Measurements from ENCODE around the gene ALOX5. TPM values are rescaled to one million over a fixed set of nuclear protein-coding genes. Genes with fewer than 3 reads are reported as not detected.
"Not testable (repeated sequence)": the region's sequence is repeated elsewhere in the genome, so short reads cannot be mapped to it uniquely, and the experiment has no call there.

The ALOX5 gene
- total and polyA plus RNA-seq, 10 of the 15 experiments (the other 5 are each of a cell fraction or from before 2014, with no cell fraction given): 0.43 to 102 (median 34.2) TPM

DNA sequence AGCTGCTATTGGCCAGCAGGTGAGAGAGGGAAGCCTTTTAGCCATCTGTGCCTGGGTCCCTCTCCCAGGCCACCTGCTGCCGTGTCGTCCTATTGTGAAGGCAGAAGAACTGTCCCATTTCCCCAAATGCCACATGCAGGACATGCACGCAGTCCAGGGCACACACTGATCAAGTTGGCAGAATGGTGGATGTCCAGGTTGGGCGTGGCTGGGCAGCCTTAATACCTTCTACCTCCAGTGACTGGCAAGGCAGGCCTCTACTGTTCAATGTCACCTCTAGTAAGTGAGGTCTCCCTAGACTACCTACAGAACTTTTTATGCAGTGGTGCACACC is 37.6 kb downstream of the ALOX5 start:
- no peaks in the 10 kb centered on the region; the same call in 1 of the 2 replicates for H3K79me2 ChIP-seq (ENCODE audit: control insufficient read depth, insufficient read depth, low read length)
- no peak for ATAC-seq
- peaks cover 0 to 9% of the 10 kb centered on the region in 2 experiments; a peak in 1 of 4 replicates for H3K36me3 ChIP-seq (ENCODE audit: control insufficient read depth in 2 of 2, insufficient read depth in 2 of 2, low read length in 1 of 2)
- 75% methylated on average over 4 of the region's 4 CpGs for WGBS (ENCODE audit: insufficient coverage, insufficient replicate concordance, low lambda C conversion rate, missing lambda C conversion rate)
- H3K9ac ChIP-seq (ENCODE audit: control insufficient read depth, insufficient read depth, low read length): no peak overlapping the region
- intact Hi-C loops (cut with micrococcal nuclease; ENCODE audit: unreplicated experiment) (no loop called here), in situ Hi-C loops (cut with MboI) (no loop called here)
- no TSS peak for BruUV-seq (replicated peaks)
- ChIA-PET POLR2A (no interaction called here), RAD21 (ENCODE audit: unreplicated experiment) (no interaction called here), CTCF (no interaction called here), SMC1A (ENCODE audit: uncharacterized antibody, unreplicated experiment) (no interaction called here)
- no peak overlapping the region for H3K27ac ChIP-seq (ENCODE audit: control insufficient read depth, insufficient read depth)
- no peak for FAIRE-seq
- H3K4me2 ChIP-seq (ENCODE audit: control insufficient read depth, insufficient read depth): no peak overlapping the region
- no peak overlapping the region for H2AFZ ChIP-seq (ENCODE audit: control insufficient read depth, low read depth, low read length)
- H4K20me1 ChIP-seq (ENCODE audit: control insufficient read depth, insufficient read depth): no peaks in the 10 kb centered on the region
- no peaks in the 10 kb centered on the region; the same call in 2 of the 3 replicates for H3K9me3 ChIP-seq (replicated peaks; ENCODE audit: control insufficient read depth, insufficient read depth, low read length)
- no peaks in the 10 kb centered on the region for H3K4me1 ChIP-seq (ENCODE audit: control insufficient read depth, insufficient read depth, low read length)
- H3K4me3 ChIP-seq: no peak overlapping the region
- peaks cover 0 to 1% of the 10 kb centered on the region in 2 experiments; a peak in 2 of 4 replicates for H3K27me3 ChIP-seq (replicated peaks in 1 of 2; ENCODE audit: control insufficient read depth in 2 of 2, insufficient read depth in 2 of 2, low read length in 1 of 2)
- no peak for TF ChIP-seq NBN (IDR thresholded peaks at IDR 0.05)
- TF ChIP-seq DPF2 (IDR thresholded peaks at IDR 0.05): no peak
- TF ChIP-seq CBX5 (IDR thresholded peaks at IDR 0.05; ENCODE audit: low read depth): no peak
- no peak for TF ChIP-seq POLR2AphosphoS5 (IDR thresholded peaks at IDR 0.05; ENCODE audit: low read length)
- TF ChIP-seq RFX5 (IDR thresholded peaks at IDR 0.05; ENCODE audit: low read depth, low read length): no peak
- TF ChIP-seq PML (IDR thresholded peaks at IDR 0.05; ENCODE audit: low read length): no peak
- no peak for TF ChIP-seq FOXK2 (IDR thresholded peaks at IDR 0.05)
- TF ChIP-seq, protein P1, sequence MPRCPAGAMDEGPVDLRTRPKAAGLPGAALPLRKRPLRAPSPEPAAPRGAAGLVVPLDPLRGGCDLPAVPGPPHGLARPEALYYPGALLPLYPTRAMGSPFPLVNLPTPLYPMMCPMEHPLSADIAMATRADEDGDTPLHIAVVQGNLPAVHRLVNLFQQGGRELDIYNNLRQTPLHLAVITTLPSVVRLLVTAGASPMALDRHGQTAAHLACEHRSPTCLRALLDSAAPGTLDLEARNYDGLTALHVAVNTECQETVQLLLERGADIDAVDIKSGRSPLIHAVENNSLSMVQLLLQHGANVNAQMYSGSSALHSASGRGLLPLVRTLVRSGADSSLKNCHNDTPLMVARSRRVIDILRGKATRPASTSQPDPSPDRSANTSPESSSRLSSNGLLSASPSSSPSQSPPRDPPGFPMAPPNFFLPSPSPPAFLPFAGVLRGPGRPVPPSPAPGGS (IDR thresholded peaks at IDR 0.05; ENCODE audit: borderline replicate concordance, insufficient read depth, low read depth, low read length, poor library complexity, severe bottlenecking): no peak
- TF ChIP-seq, protein P2, sequence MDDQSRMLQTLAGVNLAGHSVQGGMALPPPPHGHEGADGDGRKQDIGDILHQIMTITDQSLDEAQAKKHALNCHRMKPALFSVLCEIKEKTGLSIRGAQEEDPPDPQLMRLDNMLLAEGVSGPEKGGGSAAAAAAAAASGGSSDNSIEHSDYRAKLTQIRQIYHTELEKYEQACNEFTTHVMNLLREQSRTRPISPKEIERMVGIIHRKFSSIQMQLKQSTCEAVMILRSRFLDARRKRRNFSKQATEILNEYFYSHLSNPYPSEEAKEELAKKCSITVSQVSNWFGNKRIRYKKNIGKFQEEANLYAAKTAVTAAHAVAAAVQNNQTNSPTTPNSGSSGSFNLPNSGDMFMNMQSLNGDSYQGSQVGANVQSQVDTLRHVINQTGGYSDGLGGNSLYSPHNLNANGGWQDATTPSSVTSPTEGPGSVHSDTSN (IDR thresholded peaks at IDR 0.05; ENCODE audit: insufficient replicate concordance, low read depth, low read length): no peak
- no peak for TF ChIP-seq NR2C2 (IDR thresholded peaks at IDR 0.05; ENCODE audit: borderline replicate concordance, control insufficient read depth, insufficient read length, low read depth)
- no peak for TF ChIP-seq WRNIP1 (IDR thresholded peaks at IDR 0.05; ENCODE audit: borderline replicate concordance, low read depth, low read length)
- no peak for TF ChIP-seq SMAD5 (IDR thresholded peaks at IDR 0.05; ENCODE audit: low read depth)
- TF ChIP-seq TARDBP (IDR thresholded peaks at IDR 0.05; ENCODE audit: borderline replicate concordance): no peak
- no peak for DNase-seq (ENCODE audit: low read depth, low spot score)

DNA sequence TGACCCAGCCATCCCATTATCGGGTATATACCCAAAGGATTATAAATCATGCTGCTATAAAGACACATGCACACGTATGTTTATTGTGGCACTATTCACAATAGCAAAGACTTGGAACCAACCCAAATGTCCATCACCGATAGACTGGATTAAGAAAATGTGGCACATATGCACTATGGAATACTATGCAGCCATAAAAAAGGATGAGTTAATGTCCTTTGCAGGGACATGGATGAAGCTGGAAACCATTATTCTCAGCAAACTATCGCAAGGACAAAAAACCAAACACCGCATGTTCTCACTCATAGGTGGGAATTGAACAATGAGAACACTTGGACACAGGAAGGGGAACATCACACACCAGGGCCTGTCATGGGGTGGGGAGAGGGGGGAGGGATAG is 41.0 kb downstream of the ALOX5 start:
- intact Hi-C loops (cut with micrococcal nuclease; ENCODE audit: unreplicated experiment); H3K9me3 ChIP-seq (replicated peaks; ENCODE audit: control insufficient read depth, insufficient read depth, low read length); FAIRE-seq; H3K27ac ChIP-seq (ENCODE audit: control insufficient read depth, insufficient read depth); H3K9ac ChIP-seq (ENCODE audit: control insufficient read depth, insufficient read depth, low read length); POLR2A ChIA-PET; H3K4me2 ChIP-seq (ENCODE audit: control insufficient read depth, insufficient read depth); H2AFZ ChIP-seq (ENCODE audit: control insufficient read depth, low read depth, low read length); H4K20me1 ChIP-seq (ENCODE audit: control insufficient read depth, insufficient read depth); SMC1A ChIA-PET (ENCODE audit: uncharacterized antibody, unreplicated experiment); BruUV-seq (replicated peaks); ATAC-seq; H3K36me3 ChIP-seq (ENCODE audit: control insufficient read depth in 2 of 2, insufficient read depth in 2 of 2, low read length in 1 of 2); DNase-seq (ENCODE audit: low read depth, low spot score); CTCF ChIA-PET; H3K4me3 ChIP-seq; H3K27me3 ChIP-seq (replicated peaks in 1 of 2; ENCODE audit: control insufficient read depth in 2 of 2, insufficient read depth in 2 of 2, low read length in 1 of 2); in situ Hi-C loops (cut with MboI): not testable (repeated sequence)
- peaks cover 13% of the 10 kb centered on the region for H3K4me1 ChIP-seq (ENCODE audit: control insufficient read depth, insufficient read depth, low read length)
- peaks cover 12% of the 10 kb centered on the region for H3K79me2 ChIP-seq (ENCODE audit: control insufficient read depth, insufficient read depth, low read length)
- 95% methylated on average over 5 of the region's 5 CpGs for WGBS (ENCODE audit: insufficient coverage, insufficient replicate concordance, low lambda C conversion rate, missing lambda C conversion rate)
- RAD21 ChIA-PET (ENCODE audit: unreplicated experiment): interaction anchor here (1.5 kb wide), 1 partner anchor 46 kb away, joined by 6 read pairs; no protein-coding TSS in a partner anchor
